ENCODE measurements around the gene ZNF784.

Gene ZNF784

DNA sequence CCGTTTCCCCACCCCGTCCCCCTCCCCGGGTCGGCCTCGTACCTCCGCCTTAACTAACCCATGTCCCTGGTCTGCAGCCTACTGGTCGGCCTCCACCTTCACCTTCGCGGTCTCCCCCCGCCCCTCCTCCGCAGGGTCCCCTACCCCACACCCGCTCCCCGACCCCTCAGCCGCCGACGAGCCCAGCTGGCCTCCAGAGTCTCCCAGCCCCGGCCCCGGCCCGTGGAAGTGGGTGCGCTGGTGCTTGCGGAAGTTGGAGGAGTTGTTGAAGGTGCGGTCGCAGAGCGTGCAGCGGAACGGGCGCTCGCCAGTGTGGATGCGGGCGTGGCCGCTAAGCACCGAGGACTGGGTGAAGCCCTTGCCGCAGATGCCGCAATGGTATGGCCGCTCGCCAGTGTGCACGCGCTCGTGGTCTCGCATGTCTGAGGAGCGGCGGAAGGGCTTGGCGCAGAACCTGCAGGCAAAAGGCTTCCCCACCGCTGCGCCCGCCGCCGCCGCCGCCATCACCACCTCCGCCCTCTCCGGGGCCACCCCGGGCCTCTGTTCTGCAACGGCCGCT, 2.6 kb downstream of the ZNF784 start:
- TF ChIP-seq CTCF (IDR thresholded peaks at IDR 0.05; ENCODE audit: low read depth, low read length, missing control alignments): no peak
- no peak overlapping the region for H3K4me3 ChIP-seq (ENCODE audit: low read depth, low read length)
- DNase-seq (ENCODE audit: low read depth): no peak
- in situ Hi-C loops (cut with HindIII; ENCODE audit: low sequenced_read_pairs): loop anchor here (5.0 to 25.0 kb wide), 2 partner anchors 109 to 1159 kb away; partner anchors contain the start of genes CDC42EP5 and LENG9

GRCh38 chr19:55621205-55621672, 3.1 kb downstream of the ZNF784 start:
- no peak overlapping the region for H3K4me3 ChIP-seq (ENCODE audit: low read depth, low read length)
- DNase-seq (ENCODE audit: low read depth): no peak
- in situ Hi-C loops (cut with HindIII; ENCODE audit: low sequenced_read_pairs): loop anchor here (5.0 to 25.0 kb wide), 2 partner anchors 109 to 1159 kb away; partner anchors contain the start of genes CDC42EP5 and LENG9

GRCh38 chr19:55620410-55621204, 3.8 kb downstream of the ZNF784 start:
- DNase-seq (ENCODE audit: low read depth): no peak
- in situ Hi-C loops (cut with HindIII; ENCODE audit: low sequenced_read_pairs): loop anchor here (5.0 to 25.0 kb wide), 2 partner anchors 108 to 1158 kb away; partner anchors contain the start of genes CDC42EP5 and LENG9
- H3K4me3 ChIP-seq (ENCODE audit: low read depth, low read length): no peak overlapping the region
- TF ChIP-seq CTCF (IDR thresholded peaks at IDR 0.05; ENCODE audit: low read depth, low read length, missing control alignments): no peak

More at GRCh38 chr19:55621205-55621672, 3.1 kb downstream of the ZNF784 start:
- no peak for TF ChIP-seq CTCF (IDR thresholded peaks at IDR 0.05; ENCODE audit: low read depth, low read length, missing control alignments)

DNA sequence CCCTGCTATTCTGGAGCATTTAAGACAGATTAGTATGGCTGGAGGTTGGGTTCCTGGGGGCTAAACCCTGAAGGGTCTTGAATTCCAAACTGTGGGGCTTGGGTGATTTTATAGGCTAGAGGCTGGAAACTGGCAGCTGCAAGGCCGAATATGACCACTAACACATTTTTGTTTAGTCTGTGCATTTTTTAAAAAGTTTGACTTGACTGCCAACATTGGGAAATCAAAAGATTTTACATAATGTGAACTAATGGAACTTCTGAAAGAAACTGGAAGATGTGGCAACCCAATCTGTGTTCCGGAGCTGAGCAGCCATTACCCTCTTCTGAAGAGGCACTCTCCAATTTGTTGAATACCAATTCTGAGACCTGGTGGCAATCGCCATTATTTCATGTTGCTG, 5.1 kb downstream of the ZNF784 start:
- in situ Hi-C loops (cut with HindIII; ENCODE audit: low sequenced_read_pairs): loop anchor here (25.0 kb wide), 1 partner anchor 1157 kb away; the partner anchor contains the start of genes CDC42EP5 and LENG9
- DNase-seq (ENCODE audit: low read depth): no peak
- TF ChIP-seq CTCF (IDR thresholded peaks at IDR 0.05; ENCODE audit: low read depth, low read length, missing control alignments): no peak
- H3K4me3 ChIP-seq (ENCODE audit: low read depth, low read length): no peak overlapping the region

- DNase-seq (ENCODE audit: low read depth): no peak
- TF ChIP-seq CTCF (IDR thresholded peaks at IDR 0.05; ENCODE audit: low read depth, low read length, missing control alignments): no peak
- in situ Hi-C loops (cut with HindIII; ENCODE audit: low sequenced_read_pairs): loop anchor here (25.0 kb wide), 1 partner anchor 1156 kb away; the partner anchor contains the start of genes CDC42EP5 and LENG9
- no peak overlapping the region for H3K4me3 ChIP-seq (ENCODE audit: low read depth, low read length)
Observed at GRCh38 chr19:55618426-55618825, 5.9 kb downstream of the ZNF784 start.

DNA sequence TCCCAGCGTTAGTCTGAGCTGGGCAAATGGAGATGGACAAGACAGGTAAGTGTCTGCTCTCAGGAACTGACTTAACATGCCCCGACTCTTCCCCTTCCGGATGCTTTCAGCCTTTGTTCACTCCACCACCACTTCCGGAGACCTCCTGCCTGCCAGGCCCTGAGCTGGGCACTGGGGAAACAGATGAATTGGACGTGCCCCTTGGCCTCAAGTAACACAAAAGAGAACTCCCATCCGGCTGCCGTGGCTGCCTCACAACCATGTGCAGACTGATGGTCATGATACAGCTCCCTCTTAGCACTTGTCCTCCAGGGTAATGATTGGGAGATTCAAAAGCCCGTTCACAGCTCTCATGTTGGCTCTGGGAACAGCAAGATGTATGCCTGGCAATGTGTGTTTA, 6.9 kb downstream of the ZNF784 start:
- no peak overlapping the region for H3K4me3 ChIP-seq (ENCODE audit: low read depth, low read length)
- no peak for TF ChIP-seq CTCF (IDR thresholded peaks at IDR 0.05; ENCODE audit: low read depth, low read length, missing control alignments)
- DNase-seq (ENCODE audit: low read depth): no peak
- in situ Hi-C loops (cut with HindIII; ENCODE audit: low sequenced_read_pairs): loop anchor here (25.0 kb wide), 1 partner anchor 1155 kb away; the partner anchor contains the start of genes CDC42EP5 and LENG9

Data from astrocyte of the cerebellum (primary cell).